ENCODE measurements around the gene PLK5.
"Not testable (repeated sequence)": the region's sequence is repeated elsewhere in the genome, so short reads cannot be mapped to it uniquely, and the experiment has no call there.

PLK5 gene

DNA sequence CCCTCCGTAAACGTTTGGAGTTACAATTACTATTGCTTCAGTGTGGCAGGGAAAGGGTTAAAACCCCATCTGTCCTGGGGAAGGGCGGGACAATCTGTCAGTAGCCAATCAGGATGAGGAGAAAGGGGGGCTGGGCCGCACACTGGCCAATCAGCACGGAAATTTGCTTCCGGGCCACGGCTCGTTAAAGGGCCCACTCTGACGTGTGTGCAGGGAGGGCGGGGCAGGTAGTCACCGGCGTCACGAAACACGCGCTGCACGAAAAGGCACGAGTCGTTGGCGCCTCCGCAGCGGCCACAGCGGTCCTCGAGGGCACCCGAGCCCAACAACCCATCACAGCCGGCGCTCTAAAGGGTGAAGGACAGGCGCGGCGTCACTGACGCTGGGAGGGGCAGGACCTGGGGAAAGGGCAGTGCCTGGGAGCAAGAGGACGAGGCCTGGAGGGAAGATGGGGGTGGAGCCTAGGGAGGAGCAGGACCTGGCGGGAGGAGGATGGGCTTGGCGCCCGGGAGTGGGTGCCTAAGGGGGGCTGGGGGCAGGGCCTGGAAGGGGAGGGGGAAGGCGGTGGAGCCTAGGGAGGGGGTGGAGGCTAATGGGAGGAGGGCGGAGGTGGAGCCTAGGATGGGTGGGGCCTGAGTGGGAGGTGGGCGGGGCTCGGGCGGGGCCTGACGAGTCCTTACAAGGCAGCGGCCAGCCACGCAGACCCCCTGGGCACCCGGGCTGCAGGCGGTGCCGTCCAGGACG, 15.9 kb upstream of the PLK5 start:
- peak; percentile 91 for DNase-seq (ENCODE audit: low read depth)

DNA sequence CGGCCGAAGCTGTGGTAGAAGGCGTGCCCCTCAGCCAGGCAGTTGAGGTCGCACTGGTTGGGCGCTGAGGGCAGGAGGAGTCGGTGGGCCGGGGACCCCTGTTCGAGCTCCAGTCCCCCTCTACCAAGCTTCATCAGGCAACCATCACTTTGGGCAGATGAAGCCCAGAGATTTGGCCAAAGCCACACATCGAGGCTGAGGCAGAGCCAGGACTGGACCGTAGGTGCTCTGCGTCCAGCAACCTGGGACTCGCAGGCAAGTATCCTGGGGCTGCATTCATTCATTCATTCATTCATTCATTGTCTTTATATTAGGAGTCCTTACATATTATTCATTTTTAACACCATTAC, 15.4 kb upstream of the PLK5 start:
- DNase-seq (ENCODE audit: low read depth) = no peak

DNA sequence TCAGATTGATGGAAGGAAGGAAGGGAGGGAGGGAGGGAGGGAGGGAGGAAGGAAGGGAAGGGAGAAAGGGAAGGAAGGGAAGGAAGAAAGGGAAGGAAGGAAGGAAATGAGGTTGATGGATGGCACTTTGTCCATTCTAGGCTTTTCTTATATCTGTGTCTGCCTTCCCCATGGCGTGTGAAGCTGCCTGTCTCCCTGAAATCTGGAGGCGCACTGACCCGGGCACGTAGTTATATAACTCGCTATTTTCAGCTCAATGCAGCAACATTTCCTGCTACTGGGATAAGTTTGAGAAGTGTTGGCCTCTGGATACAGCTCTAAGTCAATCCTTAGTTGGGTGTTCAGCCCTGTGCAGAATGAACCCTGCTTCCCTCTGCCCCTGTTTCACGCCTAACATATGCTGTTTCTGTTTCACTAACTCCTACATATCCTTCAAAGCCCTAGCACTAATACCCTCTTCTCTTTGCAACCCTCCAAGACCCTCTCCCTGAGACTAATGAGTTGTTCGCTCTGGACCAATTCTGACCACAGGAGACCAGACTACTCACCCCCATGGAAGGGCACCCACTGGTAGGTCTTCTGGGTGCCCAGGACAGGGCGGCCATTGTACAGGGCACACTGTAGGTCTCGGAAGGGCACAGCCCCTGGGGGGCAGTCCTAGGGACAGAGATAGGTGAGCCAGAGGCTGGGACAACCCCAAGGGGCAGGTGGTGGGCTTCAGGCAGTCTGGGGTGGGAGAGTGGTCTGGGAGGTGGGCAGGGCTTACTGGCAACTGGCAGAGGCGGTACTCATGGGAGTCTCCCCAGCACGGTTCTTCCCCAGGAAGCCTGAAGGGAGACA, 14.1 kb upstream of the PLK5 start:
- DNase-seq (ENCODE audit: low read depth) = no peak

GRCh38 chr19:1510442-1510806, 13.5 kb upstream of the PLK5 start:
- no peak for DNase-seq (ENCODE audit: low read depth)

GRCh38 chr19:1510807-1511206, 13.1 kb upstream of the PLK5 start:
- no peak for DNase-seq (ENCODE audit: low read depth)

DNA sequence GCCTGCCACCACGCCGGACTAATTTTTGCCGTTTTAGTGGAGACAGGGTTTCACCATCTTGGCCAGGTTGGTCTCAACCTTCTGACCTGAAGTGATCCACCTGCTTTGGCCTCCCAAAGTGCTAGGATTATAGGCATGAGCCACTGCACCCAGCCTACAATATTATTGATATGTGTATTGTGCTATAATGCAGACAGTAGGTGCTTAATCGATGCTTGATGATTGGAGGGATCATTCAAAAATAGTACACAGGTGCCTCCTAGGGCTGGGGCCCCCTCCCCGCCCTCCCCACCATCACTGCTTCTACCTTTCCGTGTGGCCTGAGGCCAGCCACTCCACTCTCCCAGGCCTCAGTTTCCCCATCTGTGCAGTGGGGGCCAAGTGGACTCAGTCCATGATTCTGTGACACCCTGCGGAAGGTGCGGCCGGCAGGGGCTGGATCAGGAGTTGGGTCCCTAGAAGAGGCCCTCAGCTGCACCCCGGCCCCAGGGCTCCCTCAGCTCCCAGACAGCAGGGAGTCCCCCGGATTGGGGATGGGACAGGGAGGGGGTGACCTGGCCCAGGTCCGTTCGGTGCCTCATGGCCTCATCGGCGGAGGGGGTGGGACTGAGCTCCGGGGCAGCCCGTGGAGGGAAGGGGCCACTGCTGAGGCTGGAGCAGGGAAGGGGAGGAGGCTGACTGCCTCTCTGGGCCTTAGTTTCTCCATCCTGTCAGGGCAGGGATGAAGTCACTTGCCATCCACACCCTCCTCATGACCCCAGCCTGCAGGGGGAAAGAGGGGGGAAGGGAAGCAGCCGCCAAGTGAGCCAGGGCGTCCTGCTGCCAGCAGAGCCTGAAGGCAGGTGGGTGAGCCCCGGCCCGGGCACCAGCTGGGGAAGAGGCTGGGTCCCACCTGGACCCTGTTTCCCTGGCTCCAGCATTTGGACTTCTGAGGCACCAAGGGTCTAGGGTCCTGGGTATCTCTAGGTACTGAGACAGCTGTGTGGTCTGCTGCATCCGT, 12.3 kb upstream of the PLK5 start:
- no peak for DNase-seq (ENCODE audit: low read depth)

- DNase-seq (ENCODE audit: low read depth) = peak; percentile 13
These were observed 11.0 kb upstream of the PLK5 start, which contains the start of gene ADAMTSL5 for GRCh38 chr19:1512671-1513498. Gene ADAMTSL5 (minus strand): TSS chr19:1513019. CDS start chr19:1510943, 2,076 bp downstream.

- peak; percentile 17 for DNase-seq (ENCODE audit: low read depth)
These were observed 10.2 kb upstream of the PLK5 start for GRCh38 chr19:1513499-1514294.

GRCh38 chr19:1514295-1514661, 9.6 kb upstream of the PLK5 start:
- DNase-seq (ENCODE audit: low read depth) = no peak

- no peak for DNase-seq (ENCODE audit: low read depth)
These were observed 8.7 kb upstream of the PLK5 start for GRCh38 chr19:1514986-1515721.

DNA sequence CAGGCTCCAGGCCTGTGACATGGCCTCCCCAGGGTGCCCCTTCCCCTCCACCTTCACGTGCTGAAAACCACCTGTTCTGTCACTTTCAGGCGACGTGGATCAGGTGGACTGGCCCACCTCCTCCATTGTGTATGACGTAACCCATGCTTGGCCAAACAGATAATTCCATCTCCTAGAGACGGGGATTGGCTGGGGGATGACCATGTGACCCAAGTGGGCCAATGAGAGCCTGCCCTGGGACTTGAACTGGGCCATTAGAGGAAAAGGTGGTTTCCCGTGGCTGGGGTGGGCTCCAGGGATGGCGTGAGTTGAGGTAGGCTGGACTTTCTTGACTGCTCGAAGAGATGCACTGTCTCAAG, 7.5 kb upstream of the PLK5 start:
- DNase-seq (ENCODE audit: low read depth) = no peak

DNA sequence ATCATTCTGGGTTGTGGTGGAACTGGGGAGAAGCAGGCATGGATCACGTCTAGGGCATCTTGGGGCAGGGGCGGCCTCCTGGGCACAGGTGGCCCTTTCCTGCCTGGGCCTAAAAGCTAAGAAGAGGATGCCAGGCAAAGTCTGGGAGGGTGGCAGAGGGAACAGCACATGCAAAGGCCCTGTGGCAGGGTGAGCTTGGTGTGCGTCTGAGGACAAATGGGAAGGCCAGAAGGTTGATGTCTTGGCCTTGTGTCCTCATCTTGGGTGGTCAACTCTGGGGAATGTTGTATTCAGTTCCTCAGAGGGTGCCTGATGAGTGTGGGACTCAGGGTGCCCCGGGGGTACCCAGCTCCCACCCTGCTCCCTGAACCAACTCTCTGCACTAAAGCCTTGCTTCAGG, 5.4 kb upstream of the PLK5 start:
- no peak for DNase-seq (ENCODE audit: low read depth)

DNA sequence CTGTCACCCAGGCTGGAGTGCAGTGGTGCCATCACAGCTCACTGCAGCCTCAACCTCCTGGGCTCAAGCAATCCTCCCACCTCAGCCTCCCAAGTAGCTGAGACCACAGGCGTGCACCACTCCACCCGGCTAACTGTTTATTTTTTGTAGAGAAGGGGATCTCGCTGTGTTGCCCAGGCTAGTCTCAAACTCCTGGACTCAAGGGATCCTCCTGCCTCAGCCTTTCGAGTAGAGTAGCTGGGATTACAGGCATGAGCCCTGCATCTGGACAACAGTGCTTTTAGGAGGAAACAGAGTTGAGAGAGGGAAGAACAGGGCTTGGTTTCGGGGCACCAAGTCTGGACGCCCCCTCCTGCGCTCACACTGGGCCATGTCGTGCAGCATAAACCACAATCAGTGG, 4.1 kb upstream of the PLK5 start:
- DNase-seq (ENCODE audit: low read depth) = not testable (repeated sequence)

DNA sequence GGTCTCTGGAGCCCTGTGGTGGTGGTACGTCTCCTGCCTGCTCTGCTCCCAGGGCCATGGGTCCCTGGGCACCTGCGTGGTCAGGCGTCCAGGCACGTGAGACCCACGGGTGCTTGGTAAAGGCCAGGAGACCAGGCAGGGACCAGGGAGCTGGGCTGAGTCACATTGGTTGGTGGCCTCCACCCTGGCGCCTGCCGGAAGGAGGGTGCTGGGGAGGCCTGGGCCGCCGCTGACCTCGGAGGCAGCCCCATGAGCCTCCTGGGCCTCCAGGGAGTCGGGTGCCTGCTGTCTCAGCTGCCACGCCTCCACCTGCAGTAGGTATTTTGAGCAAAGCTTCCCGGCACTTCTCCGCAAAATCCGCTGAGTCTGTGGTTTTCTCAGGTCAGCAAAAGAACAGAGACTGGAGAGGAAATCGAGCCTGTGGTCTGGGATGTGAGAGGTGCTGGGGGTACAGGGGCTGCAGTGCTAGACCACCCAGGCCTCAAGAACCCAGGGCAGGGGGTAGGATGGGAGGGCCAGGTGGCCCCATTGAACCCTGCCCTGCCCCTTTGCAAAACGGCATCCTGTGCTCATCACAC, 3.6 kb upstream of the PLK5 start:
- no peak for DNase-seq (ENCODE audit: low read depth)

DNA sequence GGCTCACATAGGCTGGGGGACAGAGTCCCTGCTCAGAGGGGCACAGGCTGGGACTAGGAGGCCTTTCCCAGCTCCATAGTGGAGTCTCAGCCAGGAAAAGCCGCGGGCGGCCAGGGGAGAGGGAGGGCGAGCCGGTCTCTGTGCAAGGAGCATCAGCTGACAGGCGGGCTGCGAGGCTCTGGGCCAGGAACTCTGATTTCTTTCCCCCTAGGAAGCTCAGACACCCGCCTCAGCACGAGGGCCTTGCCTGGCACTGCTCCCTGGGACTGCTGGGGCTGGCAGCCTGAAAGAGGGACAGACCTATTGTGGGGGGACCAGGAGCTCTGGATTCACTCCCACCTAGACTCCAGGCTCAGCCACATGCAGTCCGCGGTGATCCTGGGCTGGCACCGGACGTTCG, 2.2 kb upstream of the PLK5 start:
- DNase-seq (ENCODE audit: low read depth) = no peak

DNA sequence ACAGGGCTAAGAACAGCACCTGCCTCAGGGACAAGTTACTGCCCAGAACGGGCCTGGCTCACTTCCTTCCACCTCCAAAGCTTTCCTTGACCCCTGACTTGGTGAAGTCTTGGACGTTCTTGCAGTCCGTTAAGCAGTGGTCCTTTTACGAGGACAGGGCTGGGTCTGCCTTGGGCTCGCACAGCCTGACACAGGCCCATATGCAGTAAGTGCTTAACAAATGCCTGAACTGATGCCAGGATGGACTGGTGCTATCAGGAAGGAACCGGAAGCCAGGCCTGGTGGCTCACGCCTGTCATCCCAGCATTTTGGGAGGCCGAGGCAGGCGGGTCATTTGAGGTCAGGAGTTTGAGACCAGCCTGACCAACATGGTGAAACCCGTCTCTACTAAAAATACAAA, 1.8 kb upstream of the PLK5 start:
- DNase-seq (ENCODE audit: low read depth) = no peak

- DNase-seq (ENCODE audit: low read depth) = no peak
These were observed 1.0 kb upstream of the PLK5 start for GRCh38 chr19:1522838-1523237.

GRCh38 chr19:1524287-1524971, 552 bp downstream of the PLK5 start:
- DNase-seq (ENCODE audit: low read depth) = no peak

DNA sequence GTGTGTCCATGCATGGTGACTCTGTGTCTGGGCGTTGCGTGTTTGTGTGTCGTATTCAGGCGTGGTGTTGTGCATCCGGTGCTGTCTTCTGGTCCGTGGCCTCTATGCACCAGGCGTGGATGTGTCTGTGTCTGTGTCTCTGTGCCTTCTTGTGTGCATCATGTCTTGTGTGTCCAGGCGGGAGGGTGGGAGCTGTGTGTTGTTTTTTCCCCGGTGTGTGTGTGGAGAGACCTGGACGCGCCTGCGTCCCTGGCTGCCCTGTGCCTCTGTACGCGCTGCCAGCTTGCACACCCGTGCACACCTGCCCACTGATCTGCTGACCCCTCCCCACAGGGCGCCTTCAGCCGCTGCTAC, 1.1 kb downstream of the PLK5 start:
- no peak for DNase-seq (ENCODE audit: low read depth)
